H4 (cell line): ENCODE results near the gene FYN. TPM values are rescaled to one million over a fixed set of nuclear protein-coding genes. Genes with fewer than 3 reads are reported as not detected.
"Not testable (repeated sequence)": the region's sequence is repeated elsewhere in the genome, so short reads cannot be mapped to it uniquely, and the experiment has no call there.

Source experiments
- DNase-seq: peaks from one replicate; pipeline ENCODE4 v3.0.0-alpha.2; 2015; ENCODE audit warnings: low spot score
- total RNA-seq: library from RNA; depleted of rRNA; stranded (reverse); fragments of >200 nt; shearing (Covaris generic); gene quantifications from 2 replicates; pipeline ENCODE4 v1.2.3, GENCODE V29; 2014

Gene FYN
- total RNA-seq, 1 experiment from 2014 or later = 19.9 TPM

DNA sequence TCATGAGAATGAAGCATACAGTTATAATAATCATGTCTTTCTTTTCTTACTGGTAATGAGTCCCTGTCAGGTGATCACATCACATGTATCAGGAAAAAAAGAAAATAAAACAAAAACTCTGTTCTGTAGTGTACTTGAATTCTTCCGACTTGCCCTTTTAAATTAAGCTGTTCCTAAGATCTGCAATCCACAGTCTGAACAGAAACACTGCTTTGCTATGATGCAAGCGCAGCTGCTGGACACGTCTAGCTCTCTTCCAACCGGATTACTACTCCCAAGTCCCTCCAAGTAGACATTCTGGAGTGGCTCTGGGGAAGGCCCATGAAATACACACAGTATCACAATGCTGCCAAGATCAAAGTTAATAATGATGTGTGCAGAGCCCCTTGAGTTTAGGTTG, 83.7 kb downstream of the FYN start:
- DNase-seq = no peak

DNA sequence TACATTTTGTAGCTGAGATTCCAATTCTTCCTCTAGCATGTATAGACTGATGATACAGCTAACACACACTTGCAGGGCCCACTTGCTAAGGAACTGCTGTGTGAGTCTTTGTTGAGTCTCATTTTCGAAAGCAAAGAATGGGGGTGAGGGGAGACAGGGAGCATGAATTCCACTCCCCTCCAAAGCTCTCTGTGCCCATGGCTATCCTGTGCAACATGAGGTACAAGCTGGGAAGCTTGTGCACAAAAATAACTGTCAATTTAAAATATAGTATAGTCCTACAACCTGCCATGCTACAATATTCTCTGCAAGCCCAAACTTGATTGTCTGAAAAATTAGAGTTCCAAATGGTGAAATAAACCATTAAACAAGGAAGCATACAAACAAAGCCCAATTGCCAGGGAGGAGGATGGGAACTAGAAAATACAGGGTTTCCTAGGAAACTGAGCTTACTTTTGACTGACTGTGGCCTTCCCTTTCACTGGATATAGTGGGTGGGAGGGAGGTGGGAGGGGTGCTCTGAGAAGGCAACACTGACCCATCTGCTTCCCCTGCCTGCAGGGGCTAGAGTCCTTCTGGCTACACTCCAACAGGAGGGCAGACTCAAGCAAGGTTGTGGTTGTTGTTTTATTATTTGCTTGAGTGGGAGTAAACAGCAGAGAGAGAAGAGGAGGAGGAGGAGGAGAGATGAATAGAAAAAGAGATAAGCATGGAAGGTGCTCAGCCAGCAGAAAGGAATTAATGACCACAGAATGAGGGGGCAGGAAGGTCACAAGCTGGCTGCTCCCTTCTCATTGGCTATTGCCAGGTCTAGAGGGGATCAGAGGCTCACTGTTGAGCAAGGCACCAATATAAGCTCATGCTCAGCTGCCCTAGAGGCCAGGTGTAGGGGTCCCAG, 84.6 kb downstream of the FYN start:
- no peak for DNase-seq

DNA sequence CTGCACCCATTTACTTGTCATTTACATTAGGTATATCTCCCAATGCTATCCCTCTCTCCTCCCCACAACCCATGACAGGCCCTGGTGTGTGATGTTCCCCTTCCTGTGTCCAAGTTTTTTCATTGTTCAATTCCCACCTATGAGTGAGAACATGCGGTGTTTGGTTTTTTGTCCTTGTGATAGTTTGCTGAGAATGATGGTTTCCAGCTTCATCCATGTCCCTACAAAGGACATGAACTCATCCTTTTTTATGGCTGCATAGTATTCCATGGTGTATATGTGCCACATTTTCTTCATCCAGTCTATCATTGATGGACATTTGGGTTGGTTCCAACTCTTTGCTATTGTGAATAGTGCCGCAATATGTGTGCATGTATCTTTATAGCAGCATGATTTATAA, 87.1 kb downstream of the FYN start:
- not testable (repeated sequence) for DNase-seq

DNA sequence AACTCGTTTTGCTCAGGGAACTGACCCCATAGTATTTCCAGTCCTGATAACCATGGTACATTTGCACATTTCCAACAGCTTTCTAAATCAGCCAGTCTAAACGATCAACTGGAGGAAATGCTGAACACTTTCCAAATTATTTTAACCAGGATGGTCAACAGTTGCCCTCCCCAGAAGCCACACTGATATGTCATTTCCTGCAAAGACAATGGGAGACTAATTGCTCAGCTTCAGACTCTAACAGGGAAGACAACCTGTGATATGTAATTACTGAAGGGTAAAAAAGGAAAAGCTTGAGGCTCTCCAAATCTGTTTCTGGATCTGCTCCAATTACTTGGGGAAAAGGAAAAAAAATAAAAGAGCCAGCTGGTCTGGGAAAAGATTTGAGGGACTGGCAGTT, 88.8 kb downstream of the FYN start:
- DNase-seq = no peak

DNA sequence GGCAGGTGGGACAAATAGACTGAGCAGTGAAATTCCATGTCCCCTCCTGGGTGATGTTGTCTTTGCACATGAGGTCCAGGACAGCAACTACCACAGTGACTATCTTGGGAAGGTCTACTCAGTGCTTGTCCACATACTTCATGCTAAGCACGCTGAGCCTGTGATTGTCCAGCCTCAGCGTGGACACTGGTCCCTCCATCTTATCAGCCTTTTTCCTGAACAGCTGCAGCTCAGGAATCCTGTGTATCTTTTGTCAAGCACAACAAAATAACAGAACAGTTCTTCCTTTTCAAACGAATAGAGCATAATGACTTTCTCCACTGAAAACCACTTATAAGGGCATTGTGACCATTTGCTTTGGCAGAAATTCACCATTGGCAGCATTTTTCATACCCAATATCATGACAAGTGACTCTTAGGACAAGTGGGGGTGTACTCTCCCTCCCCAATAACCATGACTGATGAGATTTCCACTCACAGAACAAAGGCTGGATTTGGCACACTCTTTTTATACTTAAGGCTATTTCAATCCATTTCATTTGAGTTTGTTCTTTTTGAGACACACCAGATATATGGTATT, 90.3 kb downstream of the FYN start:
- no peak for DNase-seq

DNA sequence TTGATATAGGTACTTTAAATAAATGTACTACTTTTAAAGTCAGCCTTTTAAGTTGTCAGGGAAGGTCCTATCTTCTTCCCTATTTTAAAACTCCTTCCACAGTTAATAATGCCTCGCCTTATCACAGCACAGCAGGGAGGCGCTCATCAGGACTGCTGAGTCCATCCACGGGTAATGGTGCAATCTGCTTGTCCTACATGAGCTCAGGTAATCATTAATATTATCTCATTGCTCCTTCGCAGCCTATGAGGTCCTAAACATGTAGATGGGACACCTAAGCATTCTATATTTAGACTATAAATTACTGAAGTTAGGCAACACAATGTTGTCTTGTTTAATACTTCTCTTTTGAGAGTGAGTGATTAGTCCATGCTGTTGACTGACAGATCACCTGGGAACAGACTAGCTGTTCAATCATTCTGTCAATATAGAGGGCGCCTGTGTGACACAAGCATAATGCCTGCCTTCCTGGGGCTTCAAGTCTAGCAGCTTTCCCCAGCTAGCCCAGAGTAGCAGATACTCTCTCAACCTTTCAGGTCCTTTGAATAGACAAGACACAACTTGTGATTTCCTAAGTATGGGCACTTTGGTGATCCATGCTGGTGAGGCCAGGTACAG, 91.0 kb downstream of the FYN start:
- no peak for DNase-seq

DNA sequence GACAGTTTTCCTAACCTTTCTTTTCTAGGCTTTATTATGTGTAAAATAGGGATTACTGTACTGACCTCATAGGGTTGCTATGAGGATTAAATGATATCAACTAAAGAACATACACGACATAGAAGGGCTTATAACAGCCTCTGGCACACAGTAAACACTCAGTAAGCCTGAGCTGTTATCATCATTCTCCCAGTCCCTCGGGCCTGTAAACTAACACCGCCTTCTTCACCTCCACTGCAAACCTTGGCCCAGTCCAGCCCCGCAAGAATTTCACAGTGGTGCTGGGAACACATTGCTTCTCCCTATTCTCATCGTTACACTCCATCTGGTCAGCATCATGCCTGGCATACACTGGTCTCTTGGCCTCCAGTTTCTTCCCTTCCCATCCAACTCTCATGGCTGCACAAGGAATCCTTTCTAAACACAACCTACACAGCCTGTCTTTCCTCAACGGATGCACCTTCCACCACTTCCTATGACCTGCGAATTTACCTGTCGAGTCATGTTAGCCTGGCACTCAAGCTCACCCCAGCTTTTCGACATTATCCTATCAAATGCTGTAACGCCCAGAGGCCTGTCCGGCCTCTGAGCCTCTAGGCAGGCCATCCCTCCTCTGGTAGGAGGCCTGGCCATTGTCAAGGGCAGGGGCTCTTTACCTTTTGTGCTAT, 92.1 kb downstream of the FYN start:
- no peak for DNase-seq

DNA sequence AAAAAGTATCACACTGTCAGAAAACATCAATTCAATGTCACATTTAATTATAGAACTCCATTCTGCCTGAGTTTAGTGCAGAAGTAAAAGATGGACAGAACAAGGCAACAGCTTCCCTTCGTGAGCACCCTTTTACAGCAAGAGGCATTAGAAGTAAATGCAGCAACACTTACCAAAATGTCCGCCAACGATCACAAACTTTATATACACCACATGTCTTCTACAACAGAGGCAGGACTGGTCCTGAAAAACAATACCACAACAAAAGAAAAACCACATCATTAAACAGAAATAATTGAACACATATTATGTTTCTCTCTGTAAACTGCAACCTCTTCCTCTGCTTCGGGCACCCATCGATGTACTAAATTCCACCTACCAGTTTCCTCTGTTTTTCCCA, 92.9 kb downstream of the FYN start:
- DNase-seq = no peak

DNA sequence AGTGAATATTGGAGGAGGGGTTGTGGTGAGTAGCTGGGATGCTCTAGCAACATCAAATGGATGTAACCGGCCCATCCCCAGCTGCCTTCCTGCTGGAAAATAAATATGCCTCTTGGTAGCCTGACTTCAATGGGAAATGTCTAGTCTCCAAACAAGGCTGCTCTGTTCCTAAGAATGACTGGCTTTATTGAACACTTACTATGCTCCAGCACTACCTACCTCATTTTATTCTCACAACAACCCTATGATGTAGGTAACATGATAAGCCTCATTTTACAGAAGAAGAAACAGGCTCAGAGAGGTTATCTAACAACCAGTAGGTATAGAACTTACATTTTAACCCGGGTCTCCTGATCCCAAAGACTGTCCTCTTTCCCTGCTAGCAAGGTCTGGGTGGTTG, 93.6 kb downstream of the FYN start:
- DNase-seq = no peak

DNA sequence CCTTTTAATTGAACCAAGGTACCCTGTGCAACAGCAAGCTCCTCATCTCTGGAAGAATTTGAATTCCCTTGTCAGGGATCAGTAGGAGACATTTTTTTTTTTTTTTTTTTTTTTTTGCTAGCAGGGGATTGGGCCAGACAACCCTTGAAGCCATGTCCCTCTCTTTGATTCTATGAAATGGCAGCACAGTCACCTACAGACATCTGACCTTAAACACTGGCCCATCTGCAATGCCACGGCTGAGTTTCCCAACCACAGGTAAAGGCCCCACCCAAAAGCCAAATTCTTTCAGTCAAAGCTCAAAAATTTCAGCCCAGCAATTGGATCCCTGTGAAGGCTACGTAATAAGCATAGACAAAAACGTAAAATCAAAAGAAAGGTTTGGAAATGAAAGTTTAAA, 94.2 kb downstream of the FYN start:
- no peak for DNase-seq

DNA sequence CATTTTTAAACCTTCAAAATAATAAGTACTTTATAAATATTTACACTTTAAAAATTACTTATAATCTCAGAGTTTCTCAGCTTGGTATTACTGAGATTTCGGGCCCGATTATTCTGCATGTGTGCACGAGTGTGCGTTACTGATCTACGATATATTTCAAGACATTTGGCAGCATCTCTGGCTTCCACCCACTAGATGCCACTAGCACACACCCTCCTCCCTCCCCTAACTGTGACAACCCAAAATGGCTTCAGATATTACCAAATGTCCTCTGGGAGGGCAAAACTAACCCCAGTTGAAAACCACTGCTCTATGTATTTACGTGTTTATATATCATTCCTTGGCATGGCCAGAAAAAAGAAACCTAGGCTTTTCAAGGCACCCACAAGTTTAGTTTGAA, 95.9 kb downstream of the FYN start:
- DNase-seq = no peak

DNA sequence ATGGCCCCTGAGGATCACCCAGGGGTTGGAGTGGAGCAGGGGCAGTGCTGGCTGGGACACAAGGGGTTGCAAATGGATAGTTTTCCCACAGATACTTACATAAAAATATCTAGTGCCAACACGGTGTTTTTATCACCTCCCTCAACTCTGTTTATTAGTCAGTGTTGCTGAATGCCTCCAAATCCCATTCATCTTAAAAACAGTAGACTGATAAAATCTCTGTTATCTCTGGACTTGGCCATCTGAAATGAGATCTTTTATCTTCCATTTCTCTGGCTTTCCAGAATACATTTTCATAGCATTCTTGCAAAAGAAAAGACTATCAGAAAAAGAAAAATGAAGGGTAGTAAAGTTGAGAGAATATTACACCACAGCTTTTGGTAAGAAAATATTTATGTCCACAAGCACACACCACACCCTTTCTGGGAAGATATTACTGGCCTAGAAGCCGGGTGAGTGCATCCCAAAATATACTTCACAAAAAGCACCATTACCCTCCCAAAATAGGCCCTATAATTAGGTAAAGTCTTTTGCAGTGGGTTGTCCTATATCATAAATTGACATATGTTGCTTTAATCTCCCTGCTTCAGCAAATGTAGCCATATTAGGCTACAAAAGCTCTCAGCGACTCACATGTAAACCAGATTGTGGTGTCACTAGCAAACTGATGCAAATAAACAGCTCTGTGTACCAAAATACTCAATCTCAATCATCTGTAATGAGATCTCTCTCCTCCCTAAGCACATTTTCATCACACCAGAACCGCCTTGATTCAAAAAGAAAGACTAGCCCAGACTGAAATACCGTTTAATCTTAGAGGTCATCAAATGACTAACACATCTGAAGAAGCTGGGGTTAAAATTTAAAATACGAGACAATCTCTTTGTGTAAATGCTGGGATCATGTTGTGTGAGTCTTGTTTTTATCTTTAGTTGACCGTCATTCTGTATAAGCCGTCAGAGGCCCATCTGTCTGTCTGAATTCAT, 96.7 kb downstream of the FYN start:
- no peak for DNase-seq

DNA sequence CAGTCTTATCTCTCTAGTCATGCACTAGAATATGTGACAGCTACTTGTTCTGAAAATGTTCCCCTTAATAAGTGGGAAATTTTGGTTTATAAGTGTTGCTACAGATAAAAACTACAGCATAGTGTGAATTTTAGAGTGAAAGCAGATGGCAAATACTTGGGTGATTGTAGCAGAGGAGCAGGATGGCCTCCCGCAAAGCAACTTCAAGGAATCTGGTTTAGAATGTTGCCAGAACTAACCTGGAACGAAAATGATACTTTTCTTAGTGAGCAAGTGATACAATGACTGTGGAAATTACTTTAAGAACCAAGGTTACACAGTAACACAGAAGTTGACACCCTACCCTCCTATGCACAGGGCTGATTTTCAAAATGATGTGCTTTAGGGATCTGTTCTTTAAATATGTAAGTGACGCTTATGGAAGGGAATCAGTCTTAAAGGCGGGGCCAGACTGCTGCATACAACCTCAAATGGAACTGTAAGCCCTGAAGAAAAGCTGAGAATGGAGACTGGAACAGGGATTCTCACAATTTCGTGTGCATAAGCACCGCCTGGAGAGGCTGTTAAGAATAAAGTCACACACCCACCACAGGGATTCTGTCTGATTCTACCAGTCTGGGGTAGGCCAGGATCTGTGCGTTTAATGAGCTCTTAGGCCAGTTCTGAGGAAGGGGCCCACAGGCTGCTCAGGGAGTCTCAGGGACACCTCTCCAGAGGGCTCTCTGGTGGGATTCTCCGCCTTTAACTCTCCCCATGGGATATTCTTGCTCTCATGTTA, 97.9 kb downstream of the FYN start:
- DNase-seq = no peak

DNA sequence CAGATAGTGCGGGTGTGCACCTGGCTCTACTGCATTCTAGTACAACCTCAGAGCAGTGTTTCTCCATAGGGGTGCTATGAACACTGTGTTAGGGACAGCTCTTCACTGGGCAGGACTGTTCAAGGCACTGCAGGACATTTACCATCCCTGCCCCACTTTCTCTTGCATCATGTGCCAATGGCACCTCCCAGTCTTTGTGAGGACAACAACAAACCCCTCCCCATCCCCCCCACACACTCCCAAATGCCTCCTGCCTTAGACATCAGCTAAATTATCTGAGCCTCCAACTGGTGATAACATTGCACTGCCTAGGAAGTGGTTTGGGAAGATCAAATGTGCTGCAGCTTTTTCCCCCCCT, 98.9 kb downstream of the FYN start:
- no peak for DNase-seq

DNA sequence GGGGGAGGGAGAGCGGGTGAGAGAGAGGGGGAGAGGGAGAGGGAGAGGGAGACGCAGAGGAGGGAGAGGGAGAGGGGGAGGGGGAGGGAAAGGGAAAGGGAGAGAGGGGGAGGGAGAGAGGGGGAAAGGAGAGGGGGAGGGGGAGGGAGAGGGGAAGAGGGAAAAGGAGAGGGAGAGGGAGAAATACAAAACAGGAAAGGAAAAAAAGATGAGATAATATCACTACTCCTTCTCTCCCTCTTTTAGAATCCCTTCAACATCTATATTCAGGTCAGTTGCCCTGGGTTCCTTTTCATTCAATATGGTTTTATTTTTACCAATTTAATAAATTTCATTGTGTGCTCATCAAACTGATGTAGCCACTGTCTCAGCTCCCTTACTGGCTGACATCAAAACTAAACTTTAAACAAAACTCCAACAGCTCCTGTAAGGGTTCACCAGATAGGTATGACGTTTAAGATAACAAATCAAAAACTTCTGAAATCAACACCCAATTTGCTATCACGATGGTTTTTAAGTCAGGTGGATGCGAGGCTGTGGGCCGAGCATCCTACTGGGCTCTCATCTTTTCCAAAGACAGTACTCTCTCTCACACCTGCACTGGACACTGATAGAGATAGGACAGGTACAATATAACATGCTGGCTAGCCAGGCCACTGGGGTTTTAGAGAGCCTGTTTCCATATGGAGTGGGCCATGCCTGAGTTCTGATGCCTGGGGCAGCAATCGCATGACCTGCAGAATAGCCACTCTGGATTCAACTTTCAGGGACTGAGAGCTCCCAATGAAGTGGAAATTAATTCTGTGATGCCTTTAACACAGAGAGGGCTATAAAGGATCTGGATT, 99.5 kb downstream of the FYN start:
- no peak for DNase-seq

DNA sequence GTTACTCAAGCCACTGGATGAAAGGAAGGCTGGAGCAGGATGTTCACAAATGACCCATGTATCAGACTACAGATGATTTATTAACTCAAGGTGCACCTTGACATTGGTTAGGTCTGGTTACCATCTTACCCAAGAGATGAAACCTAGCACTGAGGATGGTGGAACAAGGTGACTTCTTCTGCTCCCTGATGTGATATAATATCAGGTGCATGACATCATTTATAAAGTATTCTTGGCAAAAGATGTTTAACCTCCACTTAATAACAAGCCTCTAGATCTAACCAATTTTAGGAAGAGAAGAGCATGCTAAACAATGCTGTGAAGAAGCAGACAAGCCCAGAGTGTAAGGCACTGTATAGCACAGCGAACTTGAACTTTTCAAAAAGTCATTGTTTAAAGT, 100.9 kb downstream of the FYN start:
- DNase-seq = no peak

DNA sequence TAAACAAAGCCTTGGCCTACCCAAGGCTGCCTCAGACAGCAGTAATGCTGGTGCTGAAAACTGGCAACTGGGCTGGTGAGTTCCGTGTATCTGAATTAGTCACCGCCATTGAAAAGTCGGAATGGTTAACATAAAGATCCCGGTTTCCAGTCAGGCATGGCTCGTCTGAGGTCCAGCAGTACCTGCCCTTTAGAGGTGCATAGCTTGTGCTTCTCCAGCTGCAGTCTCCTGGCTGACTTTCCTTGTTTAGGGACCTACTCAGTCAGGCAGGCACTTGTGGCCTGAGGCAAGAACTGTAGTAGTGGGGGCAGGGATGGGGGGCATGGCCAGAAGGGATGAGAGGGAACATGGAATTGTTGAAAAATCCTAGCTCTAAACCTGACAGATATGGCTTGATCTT, 101.6 kb downstream of the FYN start:
- no peak for DNase-seq

DNA sequence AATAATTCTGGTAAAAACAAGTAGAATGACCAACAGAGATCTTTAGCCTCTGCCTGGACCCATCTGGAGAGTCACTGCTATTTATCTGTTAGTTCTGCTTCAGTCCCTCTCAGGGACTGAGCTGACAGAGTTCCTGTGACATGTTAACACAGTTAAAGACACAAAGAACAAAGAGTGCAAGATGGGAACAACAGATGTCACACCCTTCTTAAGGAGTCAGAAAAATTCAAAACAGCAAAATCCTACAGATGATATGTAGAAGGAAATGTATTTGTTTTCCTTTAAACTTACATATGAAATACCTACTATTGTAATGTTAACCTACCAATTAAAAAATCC, 102.2 kb downstream of the FYN start:
- no peak for DNase-seq

DNA sequence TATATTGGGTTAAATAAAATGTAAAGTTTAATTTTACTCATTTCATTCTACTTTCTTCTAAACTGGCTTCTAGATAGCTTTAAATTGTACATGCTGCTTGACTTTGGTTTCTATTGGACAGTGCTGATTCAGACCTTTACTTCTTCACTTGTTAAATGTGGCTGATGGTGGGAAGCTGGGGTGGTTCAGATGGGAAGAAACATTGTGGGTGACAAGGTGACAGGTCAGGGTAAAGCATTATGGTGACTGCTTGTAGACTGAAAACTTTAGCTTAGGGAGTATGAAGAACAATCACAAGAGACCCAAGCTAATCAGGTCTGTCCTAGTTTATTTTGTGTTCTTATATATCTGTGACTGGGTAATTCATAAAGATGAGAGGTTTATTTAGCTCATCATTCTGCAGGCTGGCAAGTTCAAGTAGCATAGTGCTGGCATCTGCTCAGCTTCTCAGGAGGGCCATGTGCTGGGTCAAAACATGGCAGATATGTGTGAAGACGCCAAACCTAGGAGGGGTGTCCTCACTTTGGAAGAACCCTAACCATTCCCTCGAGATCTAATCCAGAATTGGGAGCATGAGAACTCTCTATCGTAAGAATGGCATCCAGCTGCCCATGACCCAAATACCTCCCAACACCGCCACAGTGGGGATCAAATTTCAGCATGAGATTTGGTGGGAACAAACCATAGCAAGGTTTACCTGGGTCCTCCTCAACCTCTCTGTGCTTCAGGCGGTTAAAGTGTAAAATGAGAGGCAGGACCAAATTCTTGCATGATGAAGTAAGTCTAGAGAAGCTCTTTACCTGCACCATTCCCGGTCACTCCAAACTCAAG, 102.8 kb downstream of the FYN start:
- no peak for DNase-seq
